Measurements from ENCODE around the gene CNKSR1. TPM values are rescaled to one million over a fixed set of nuclear protein-coding genes. Genes with fewer than 3 reads are reported as not detected.

CNKSR1 gene
- total RNA-seq, 2 experiments from 2014 or later: 1.2 to 1.4 TPM

GRCh38 chr1:26170472-26170821, 6.8 kb upstream of the CNKSR1 start:
- Mint-ChIP-seq H3K9me3 (no peaks in the 10 kb centered on the region), H3K4me3 (peak overlapping the region; percentile 91), H3K36me3 (ENCODE audit: low read depth) (peaks cover 10% of the 10 kb centered on the region), H3K27me3 (no peaks in the 10 kb centered on the region), H3K27ac (peak overlapping the region; percentile 90), H3K4me1 (ENCODE audit: low read depth) (peaks cover 11% of the 10 kb centered on the region)
- DNase-seq (no peak), ATAC-seq (no peak)
- no peak for TF ChIP-seq CTCF (IDR thresholded peaks at IDR 0.05)
- ChIA-PET POLR2A (interaction anchor here (0.8 to 1.3 kb wide), 5 partner anchors 12 to 355 kb away, joined by 3 to 4 read pairs (median 3); partner anchors contain the start of gene FAM110D), CTCF (interaction anchor here (0.6 to 6.2 kb wide), 35 partner anchors 9 to 262 kb away, joined by 3 to 77 read pairs (median 5); partner anchors contain the start of genes CATSPER4, CEP85 and DHDDS)
- intact Hi-C loops (cut with micrococcal nuclease): no loop called here

GRCh38 chr1:26171084-26172072, 5.9 kb upstream of the CNKSR1 start, which contains the start of gene ZNF593OS:
Gene ZNF593OS, minus strand, starts transcription at chr1:26171832. Its CDS starts 171 bp downstream, at chr1:26171661.
- Mint-ChIP-seq H3K27ac (peak within 1 kb of the TSS; percentile 49), H3K4me1 (ENCODE audit: low read depth) (peaks cover 11% of the 10 kb centered on the region), H3K4me3 (peak within 1 kb of the TSS; percentile 91), H3K36me3 (ENCODE audit: low read depth) (peaks cover 10% of the 10 kb centered on the region), H3K9me3 (no peaks in the 10 kb centered on the region), H3K27me3 (no peaks in the 10 kb centered on the region)
- TF ChIP-seq CTCF (IDR thresholded peaks at IDR 0.05): no peak
- DNase-seq (no peak), ATAC-seq (no peak)
- intact Hi-C loops (cut with micrococcal nuclease): no loop called here
- ChIA-PET POLR2A (interaction anchor here (0.8 to 1.0 kb wide), 2 partner anchors 9 to 38 kb away, joined by 3 read pairs; no protein-coding TSS in a partner anchor), CTCF (interaction anchor here (1.0 to 6.2 kb wide), 6 partner anchors 27 to 150 kb away, joined by 3 to 77 read pairs (median 6); partner anchors contain the start of gene CEP85)

- CTCF ChIA-PET: interaction anchor here (1.2 kb wide), 1 partner anchor 145 kb away, joined by 4 read pairs; no protein-coding TSS in a partner anchor
Observed at GRCh38 chr1:26175346-26175745, 1.9 kb upstream of the CNKSR1 start.

GRCh38 chr1:26180010-26180506, 2.8 kb downstream of the CNKSR1 start:
- Mint-ChIP-seq H3K27ac (no peak overlapping the region), H3K27me3 (no peaks in the 10 kb centered on the region), H3K9me3 (no peaks in the 10 kb centered on the region), H3K36me3 (ENCODE audit: low read depth) (no peaks in the 10 kb centered on the region), H3K4me1 (ENCODE audit: low read depth) (no peaks in the 10 kb centered on the region), H3K4me3 (no peak overlapping the region)
- ATAC-seq (no peak), DNase-seq (no peak)
- no peak for TF ChIP-seq CTCF (IDR thresholded peaks at IDR 0.05)
- intact Hi-C loops (cut with micrococcal nuclease): no loop called here
- CTCF ChIA-PET: interaction anchor here (1.2 to 3.2 kb wide), 4 partner anchors 10 to 285 kb away, joined by 3 to 23 read pairs (median 6); partner anchors contain the start of genes CEP85 and ZNF593
- POLR2A ChIA-PET: interaction anchor here (0.6 to 1.1 kb wide), 3 partner anchors 8 to 159 kb away, joined by 3 read pairs; partner anchors contain the start of gene EXTL1

More at GRCh38 chr1:26175346-26175745, 1.9 kb upstream of the CNKSR1 start:
- Mint-ChIP-seq H3K9me3 (no peaks in the 10 kb centered on the region), H3K4me3 (no peak overlapping the region), H3K27me3 (no peaks in the 10 kb centered on the region), H3K36me3 (ENCODE audit: low read depth) (peaks cover 8% of the 10 kb centered on the region), H3K27ac (no peak overlapping the region), H3K4me1 (ENCODE audit: low read depth) (peaks cover 10% of the 10 kb centered on the region)
- no peak for TF ChIP-seq CTCF (IDR thresholded peaks at IDR 0.05)
- DNase-seq (no peak), ATAC-seq (no peak)
- POLR2A ChIA-PET: interaction anchor here (0.7 kb wide), 1 partner anchor 119 kb away, joined by 3 read pairs; no protein-coding TSS in a partner anchor
- intact Hi-C loops (cut with micrococcal nuclease): no loop called here

Measured in activated CD8-positive, alpha-beta T cell treated with anti-CD3 and anti-CD28 coated beads for 36 hours (primary cell).